Keratinocyte (primary cell): ENCODE measurements around the gene SLC8A1. TPM values are rescaled to one million over a fixed set of nuclear protein-coding genes. Genes with fewer than 3 reads are reported as not detected.

Experiments used
- DNase-seq: peaks from one replicate; pipeline ENCODE4 v3.0.0-alpha.2; 2011; ENCODE audit warnings: low read depth, missing footprints, low spot score
- FAIRE-seq: peaks from 2 replicates; lab custom pipeline; 2011; peaks lifted over from hg19 to GRCh38; lab: Jason Lieb, UNC
- H2AFZ ChIP-seq: 2 replicates; pipeline ENCODE4 v1.6.0; 2012; ENCODE audit warnings: low read length, control low read depth, inconsistent platforms; ENCODE audit not compliant: control insufficient read depth
- H3K27ac ChIP-seq: 2 replicates; pipeline ENCODE4 v1.5.1; 2011; ENCODE audit warnings: low read length; ENCODE audit not compliant: control insufficient read depth, insufficient read depth
- H3K27me3 ChIP-seq: 3 replicates; pipeline ENCODE4 v1.6.0; 2011; ENCODE audit warnings: low read length; ENCODE audit not compliant: control insufficient read depth, insufficient read depth; ENCODE audit errors: extremely low read depth
- H3K36me3 ChIP-seq, 2 experiments: 2 replicates in 1 of 2; 3 replicates in 1 of 2; pipeline ENCODE4 v1.5.1; 2011; ENCODE audit warnings: low read length in 2 of 2, mild to moderate bottlenecking in 1 of 2; ENCODE audit not compliant: control insufficient read depth in 2 of 2, insufficient read depth in 2 of 2; ENCODE audit errors: extremely low read depth in 1 of 2
- H3K4me1 ChIP-seq: 3 replicates; pipeline ENCODE4 v1.5.1; 2011; ENCODE audit warnings: low read length; ENCODE audit not compliant: control insufficient read depth, insufficient read depth; ENCODE audit errors: extremely low read depth
- H3K4me2 ChIP-seq: 3 replicates; pipeline ENCODE4 v1.6.0; 2011; ENCODE audit warnings: low read depth, low read length; ENCODE audit not compliant: control insufficient read depth, insufficient read depth; ENCODE audit errors: extremely low read depth
- H3K4me3 ChIP-seq, 3 experiments: fragments of 200-600 bp in 1 of 3; sonication (generic) in 1 of 3; 2 replicates in 2 of 3; 3 replicates in 1 of 3; pipeline ENCODE4 v1.5.1; 2011 to 2016; ENCODE audit warnings: low read length in 3 of 3, mild to moderate bottlenecking in 3 of 3, control low read depth in 2 of 3, inconsistent platforms in 1 of 3, low read depth in 1 of 3, mixed read lengths in 1 of 3, mixed run types in 1 of 3, moderate library complexity in 1 of 3; ENCODE audit not compliant: control insufficient read depth in 2 of 3, insufficient read depth in 2 of 3; ENCODE audit errors: extremely low read depth in 1 of 3
- H3K79me2 ChIP-seq: 2 replicates; pipeline ENCODE4 v1.6.0; 2012; ENCODE audit warnings: low read length; ENCODE audit not compliant: control insufficient read depth, insufficient read depth
- H3K9ac ChIP-seq: 3 replicates; pipeline ENCODE4 v1.6.0; 2011; ENCODE audit warnings: low read length; ENCODE audit not compliant: control insufficient read depth, insufficient read depth; ENCODE audit errors: extremely low read depth
- H3K9me1 ChIP-seq: 3 replicates; pipeline ENCODE4 v1.6.0; 2011; ENCODE audit warnings: low read length; ENCODE audit not compliant: control insufficient read depth, insufficient read depth; ENCODE audit errors: extremely low read depth
- H3K9me3 ChIP-seq: 2 replicates; pipeline ENCODE4 v1.5.1; 2012; ENCODE audit warnings: low read depth, low read length; ENCODE audit not compliant: control insufficient read depth
- H4K20me1 ChIP-seq: 3 replicates; pipeline ENCODE4 v1.6.0; 2011; ENCODE audit warnings: low read length; ENCODE audit not compliant: control insufficient read depth, insufficient read depth; ENCODE audit errors: extremely low read depth
- CTCF ChIP-seq, 3 experiments: IDR thresholded peaks in 1 of 3; conservative IDR thresholded peaks in 1 of 3; optimal IDR thresholded peaks in 1 of 3; 2 replicates in 2 of 3; 3 replicates in 1 of 3; pipeline versions ENCODE3 to v1.5.1; 2011; ENCODE audit warnings: low read length in 3 of 3, mild to moderate bottlenecking in 3 of 3, moderate library complexity in 2 of 3, control low read depth in 1 of 3, inconsistent platforms in 1 of 3; ENCODE audit not compliant: insufficient read depth in 2 of 3; ENCODE audit errors: extremely low read depth in 1 of 3
- EZH2 ChIP-seq: IDR thresholded peaks from one replicate; pipeline ENCODE4 v1.6.1; 2012; ENCODE audit warnings: inconsistent platforms, mild to moderate bottlenecking, low read length, moderate library complexity
- dilution Hi-C: fragments of 300-500 bp; cut with MboI; formaldehyde crosslinking; loops from one replicate; pipeline ENCODE4 v1.7.0; 2020; ENCODE audit warnings: low sequenced_read_pairs; ENCODE audit not compliant: extremely low pct_ligation_motif_present
- polyA plus RNA-seq, 5 experiments: library from polyadenylated mRNA; depleted of rRNA in 3 of 5; stranded (reverse) in 3 of 5; stranded (forward) in 1 of 5; unstranded in 1 of 5; fragments of >200 nt; gene quantifications; 1 replicate in 1 of 5; 2 replicates in 3 of 5; 3 replicates in 1 of 5; pipeline versions ENCODE4 v1.2.1 to v1.2.3, GENCODE V29; 2011 to 2012; ENCODE audit warnings: missing spikeins in 2 of 5, low read depth in 1 of 5, low replicate concordance in 1 of 5

Gene SLC8A1
- polyA plus RNA-seq, 1 donor (not counting 4 experiments of a cell fraction or from before 2014, with no cell fraction given): 2.7 TPM

GRCh38 chr2:40274270-40274669 lies 177.6 kb downstream of the SLC8A1 start:
- Histone ChIP-seq H3K27ac (no peak overlapping the region), H3K4me1 (peaks cover 8% of the 10 kb centered on the region), H3K4me2 (no peak overlapping the region), H3K9me3 (no peaks in the 10 kb centered on the region), H3K9ac (no peak overlapping the region), H2AFZ (no peak overlapping the region), H3K9me1 (no peaks in the 10 kb centered on the region), H3K27me3 (no peaks in the 10 kb centered on the region), H4K20me1 (no peaks in the 10 kb centered on the region), H3K4me3 (no peak overlapping the region), H3K79me2 (no peaks in the 10 kb centered on the region), H3K36me3 (no peaks in the 10 kb centered on the region)
- FAIRE-seq (no peak), DNase-seq (no peak)
- dilution Hi-C loops: no loop called here
- no peak for TF ChIP-seq CTCF (optimal IDR thresholded peaks at IDR 0.05 in 1 of 3, IDR thresholded peaks at IDR 0.05 in 1 of 3, conservative IDR thresholded peaks at IDR 0.05 in 1 of 3; ENCODE audit: extremely low read depth in 1 of 3, insufficient read depth in 2 of 3, low read length in 3 of 3)
- TF ChIP-seq EZH2: no peak

GRCh38 chr2:40273734-40274182 lies 178.1 kb downstream of the SLC8A1 start:
- H3K9me1 ChIP-seq: no peaks in the 10 kb centered on the region
- H3K9ac ChIP-seq: no peak overlapping the region
- no peaks in the 10 kb centered on the region for H4K20me1 ChIP-seq
- H3K4me1 ChIP-seq: peaks cover 8% of the 10 kb centered on the region
- TF ChIP-seq CTCF (optimal IDR thresholded peaks at IDR 0.05 in 1 of 3, IDR thresholded peaks at IDR 0.05 in 1 of 3, conservative IDR thresholded peaks at IDR 0.05 in 1 of 3; ENCODE audit: extremely low read depth in 1 of 3, insufficient read depth in 2 of 3, low read length in 3 of 3): no peak
- no peak overlapping the region for H3K27ac ChIP-seq
- H3K4me3 ChIP-seq: no peak overlapping the region
- DNase-seq: no peak
- H3K9me3 ChIP-seq: no peaks in the 10 kb centered on the region
- no peak overlapping the region for H2AFZ ChIP-seq
- H3K27me3 ChIP-seq: no peaks in the 10 kb centered on the region
- no peak overlapping the region for H3K4me2 ChIP-seq
- dilution Hi-C loops: no loop called here
- FAIRE-seq: no peak
- no peaks in the 10 kb centered on the region for H3K79me2 ChIP-seq
- H3K36me3 ChIP-seq: no peaks in the 10 kb centered on the region
